C4-2B (cell line): ENCODE measurements around the gene DNAJB13.

ENCODE experiments used
- CTCF ChIP-seq: fragments of 450-650 bp; conservative IDR thresholded peaks from 2 replicates; pipeline ENCODE4 v1.5.1; 2017; ENCODE audit warnings: mild to moderate bottlenecking
- ZFX ChIP-seq: fragments of 450-650 bp; IDR thresholded peaks from 2 replicates; pipeline ENCODE4 v1.6.1; 2017

GRCh38 chr11:73916435-73916834 lies 34.4 kb upstream of the DNAJB13 start:
- TF ChIP-seq CTCF, result no peak
- no peak for TF ChIP-seq ZFX
